GM12878 (cell line): ENCODE results near the gene PTPRM. TPM values are rescaled to one million over a fixed set of nuclear protein-coding genes. Genes with fewer than 3 reads are reported as not detected.

Source experiments
- ATAC-seq: fragments of 200-7000 bp; cut with Tn5 transposase; 3 replicates; pipeline ENCODE4 v1.9.1; 2020; ENCODE audit warnings: mild to moderate bottlenecking, moderate library complexity
- BruUV-seq: library from RNA; stranded (reverse); fragments of 400-500 nt; replicated peaks from 2 replicates; lab custom pipeline; 2021; lab: Mats Ljungman, UMichigan
- CTCF ChIA-PET: fragments of 300-600 bp; sonication (Branson Sonifier 250); formaldehyde crosslinking; extraction: SDS; loops from one replicate; lab custom pipeline; 2021; ENCODE audit warnings: inconsistent platforms; lab: Yijun Ruan, JAX
- POLR2A ChIA-PET: fragments of 350-600 bp; formaldehyde crosslinking; extraction: SDS; loops from one replicate; lab custom pipeline; 2021; ENCODE audit warnings: inconsistent platforms; lab: Charles Lee
- RAD21 ChIA-PET: fragments of 300-600 bp; sonication (Branson Sonifier 250); formaldehyde crosslinking; loops from one replicate; lab custom pipeline; 2023; ENCODE audit warnings: antibody characterized with exemption; ENCODE audit not compliant: unreplicated experiment; lab: Charles Lee
- SMC1A ChIA-PET: fragments of 300-600 bp; sonication (Branson Sonifier 250); formaldehyde crosslinking; loops from one replicate; lab custom pipeline; 2023; ENCODE audit not compliant: unreplicated experiment, uncharacterized antibody; lab: Charles Lee
- DNase-seq: peaks from one replicate; pipeline ENCODE4 v3.0.0-alpha.2; 2011; ENCODE audit warnings: low read depth, low spot score
- FAIRE-seq: peaks from 3 replicates; lab custom pipeline; 2011; peaks lifted over from hg19 to GRCh38; lab: Jason Lieb, UNC
- H2AFZ ChIP-seq: 2 replicates; pipeline ENCODE4 v1.6.0; 2011; ENCODE audit warnings: low read depth, low read length, control low read depth; ENCODE audit not compliant: control insufficient read depth
- H3K27ac ChIP-seq: 2 replicates; pipeline ENCODE4 v1.5.1; 2011; ENCODE audit warnings: control low read depth; ENCODE audit not compliant: control insufficient read depth, insufficient read depth
- H3K27me3 ChIP-seq, 2 experiments: replicated peaks in 1 of 2; 2 replicates each; pipeline versions ENCODE4 v1.6.0 to v1.6.1; 2011; ENCODE audit warnings: low read length in 1 of 2; ENCODE audit not compliant: control insufficient read depth in 2 of 2, insufficient read depth in 2 of 2
- H3K36me3 ChIP-seq, 2 experiments: 2 replicates each; pipeline ENCODE4 v1.5.1; 2011; ENCODE audit warnings: low read length in 1 of 2; ENCODE audit not compliant: control insufficient read depth in 2 of 2, insufficient read depth in 2 of 2
- H3K4me1 ChIP-seq: 2 replicates; pipeline ENCODE4 v1.6.1; 2011; ENCODE audit warnings: mild to moderate bottlenecking, low read length, moderate library complexity, mixed read lengths; ENCODE audit not compliant: control insufficient read depth, insufficient read depth
- H3K4me2 ChIP-seq: 2 replicates; pipeline ENCODE4 v1.6.0; 2011; ENCODE audit warnings: control low read depth; ENCODE audit not compliant: control insufficient read depth, insufficient read depth
- H3K4me3 ChIP-seq: fragments of 200-600 bp; sonication (generic); 2 replicates; pipeline ENCODE4 v1.5.1; 2016
- H3K79me2 ChIP-seq: 2 replicates; pipeline ENCODE4 v1.6.0; 2011; ENCODE audit warnings: low read length; ENCODE audit not compliant: control insufficient read depth, insufficient read depth
- H3K9ac ChIP-seq: 2 replicates; pipeline ENCODE4 v1.8.0; 2011; ENCODE audit warnings: low read length, control low read depth, mixed read lengths; ENCODE audit not compliant: control insufficient read depth, insufficient read depth
- H3K9me3 ChIP-seq: replicated peaks from 3 replicates; pipeline ENCODE4 v1.5.1; 2011; ENCODE audit warnings: mild to moderate bottlenecking, low read length; ENCODE audit not compliant: control insufficient read depth, insufficient read depth
- H4K20me1 ChIP-seq: 2 replicates; pipeline ENCODE4 v1.6.0; 2011; ENCODE audit not compliant: control insufficient read depth, insufficient read depth
- ATF7 ChIP-seq: fragments of 450-650 bp; IDR thresholded peaks from 2 replicates; pipeline ENCODE4 v1.6.1; 2016; ENCODE audit warnings: low read depth, mild to moderate bottlenecking
- BCL3 ChIP-seq: IDR thresholded peaks from 2 replicates; pipeline ENCODE4 v1.6.1; 2011; ENCODE audit warnings: borderline replicate concordance, low read depth, mild to moderate bottlenecking, moderate library complexity, low read length; ENCODE audit not compliant: insufficient read depth, poor library complexity, severe bottlenecking
- BMI1 ChIP-seq: fragments of 450-650 bp; IDR thresholded peaks from 2 replicates; pipeline ENCODE4 v1.6.1; 2016; ENCODE audit warnings: mild to moderate bottlenecking, moderate library complexity, borderline replicate concordance
- BRCA1 ChIP-seq: IDR thresholded peaks from 2 replicates; pipeline ENCODE4 v1.6.1; 2011; ENCODE audit warnings: low read depth, low read length, improper control_type of control experiment
- CBX3 ChIP-seq: fragments of 200-600 bp; sonication (generic); IDR thresholded peaks from 2 replicates; pipeline ENCODE4 v1.6.1; 2016; ENCODE audit warnings: low read depth, borderline replicate concordance
- HCFC1 ChIP-seq: fragments of 150-350 bp; IDR thresholded peaks from 2 replicates; pipeline ENCODE4 v1.6.1; 2014; ENCODE audit warnings: low read length
- PKNOX1 ChIP-seq: fragments of 450-650 bp; IDR thresholded peaks from 2 replicates; pipeline ENCODE4 v1.6.1; 2016; ENCODE audit warnings: mild to moderate bottlenecking
- POLR2AphosphoS2 ChIP-seq: IDR thresholded peaks from 2 replicates; pipeline ENCODE4 v1.6.1; 2011; ENCODE audit warnings: low read depth, mild to moderate bottlenecking, low read length, improper control_type of control experiment, moderate library complexity
- RAD21 ChIP-seq: IDR thresholded peaks from 2 replicates; pipeline ENCODE4 v1.6.1; 2011; ENCODE audit warnings: mild to moderate bottlenecking, low read depth, low read length, moderate library complexity; ENCODE audit not compliant: insufficient read depth
- SKIL ChIP-seq: fragments of 450-650 bp; IDR thresholded peaks from 2 replicates; pipeline ENCODE4 v1.6.1; 2017; ENCODE audit warnings: mild to moderate bottlenecking, low read depth, inconsistent platforms; ENCODE audit not compliant: poor library complexity, severe bottlenecking
- SMC3 ChIP-seq: IDR thresholded peaks from 2 replicates; pipeline ENCODE4 v1.6.1; 2011; ENCODE audit warnings: low read length, improper control_type of control experiment, borderline replicate concordance
- SRF ChIP-seq, 2 experiments: IDR thresholded peaks; 2 replicates each; pipeline ENCODE4 v1.6.1; 2011; ENCODE audit warnings: low read depth in 2 of 2, low read length in 2 of 2, mild to moderate bottlenecking in 1 of 2, moderate library complexity in 1 of 2
- STAT3 ChIP-seq: IDR thresholded peaks from 2 replicates; pipeline ENCODE4 v1.6.1; 2011; ENCODE audit warnings: low read depth, low read length, improper control_type of control experiment
- SUZ12 ChIP-seq: fragments of 200-600 bp; sonication (generic); IDR thresholded peaks from one replicate; pipeline ENCODE4 v1.6.1; 2018; ENCODE audit warnings: antibody characterized with exemption, mild to moderate bottlenecking; ENCODE audit not compliant: unreplicated experiment
- TARDBP ChIP-seq: IDR thresholded peaks from 2 replicates; pipeline ENCODE4 v1.6.1; 2016; ENCODE audit warnings: borderline replicate concordance
- ZBTB11 ChIP-seq: fragments of 450-650 bp; formaldehyde crosslinking; IDR thresholded peaks from 2 replicates; pipeline ENCODE4 v1.5.0; 2022; ENCODE audit warnings: mild to moderate bottlenecking, missing genetic modification characterization
- ZNF24 ChIP-seq: fragments of 450-650 bp; IDR thresholded peaks from 2 replicates; pipeline ENCODE4 v1.6.1; 2017; ENCODE audit warnings: antibody characterized with exemption, mild to moderate bottlenecking
- ZZZ3 ChIP-seq: IDR thresholded peaks from 2 replicates; pipeline ENCODE4 v1.6.1; 2011; ENCODE audit warnings: low read depth; ENCODE audit not compliant: control insufficient read depth, insufficient read length
- WGBS: methylation state at CpG from one replicate; pipeline ENCODE4 v1.1.6; 2016; ENCODE audit warnings: low lambda C conversion rate; ENCODE audit not compliant: insufficient replicate concordance, insufficient coverage; ENCODE audit errors: missing lambda C conversion rate; 5-methylcytosine and 5-hydroxymethylcytosine counted together
- in situ Hi-C: fragments of 300-500 bp; cut with MboI; formaldehyde crosslinking; loops from 9 replicates; pipeline ENCODE4 v1.14.3; 2018; ENCODE audit warnings: mixed read lengths
- intact Hi-C: fragments of 100-400 bp; cut with micrococcal nuclease; formaldehyde crosslinking; loops from one replicate; pipeline ENCODE4 v1.14.2; 2022; ENCODE audit not compliant: unreplicated experiment
- polyA plus RNA-seq, 11 experiments: library from polyadenylated mRNA; depleted of rRNA in 4 of 11; unstranded in 6 of 11; stranded (reverse) in 5 of 11; fragments of >200 nt; fragmentation: Nextera tagmentation in 4 of 11; fragmentation: Illumina TruSeq in 1 of 11; extraction: Ambion mirVana in 4 of 11; extraction: Trizol in 1 of 11; gene quantifications; 1 replicate in 1 of 11; 2 replicates in 10 of 11; pipeline versions ENCODE4 v1.2.1 to v1.2.3, GENCODE V29; 2011 to 2016; ENCODE audit warnings: inconsistent platforms in 2 of 11, missing spikeins in 2 of 11, low read depth in 1 of 11
- total RNA-seq, 4 experiments: library from RNA; depleted of rRNA in 3 of 4; stranded (reverse); fragments of >200 nt in 3 of 4; fragmentation: Illumina TruSeq in 1 of 4; extraction: Trizol in 1 of 4; gene quantifications; 2 replicates each; pipeline versions ENCODE4 v1.2.1 to v1.2.3, GENCODE V29; 2013 to 2021

PTPRM gene
- total and polyA plus RNA-seq, 10 of the 15 experiments (the other 5 are each of a cell fraction or from before 2014, with no cell fraction given): 0.07 to 22.6 (median 0.60) TPM

GRCh38 chr18:7870855-7871254 lies 303.7 kb downstream of the PTPRM start:
- in situ Hi-C loops: no loop called here
- H3K27ac ChIP-seq: no peak overlapping the region
- no peak overlapping the region for H2AFZ ChIP-seq
- no peak for FAIRE-seq
- ChIA-PET SMC1A (no interaction called here), POLR2A (no interaction called here), RAD21 (interaction anchor here (1.0 kb wide), 1 partner anchor 13 kb away, joined by 3 read pairs; no protein-coding TSS in a partner anchor), CTCF (interaction anchor here (1.1 kb wide), 1 partner anchor 9 kb away, joined by 3 read pairs; no protein-coding TSS in a partner anchor)
- WGBS: 29% methylated on average over 4 of the region's 4 CpGs
- ATAC-seq: no peak
- intact Hi-C loops: no loop called here
- H3K4me2 ChIP-seq: no peak overlapping the region
- no peak for DNase-seq
- H4K20me1 ChIP-seq: no peaks in the 10 kb centered on the region
- no peak for TF ChIP-seq STAT3
- no peak for TF ChIP-seq SUZ12
- no peak for TF ChIP-seq RAD21
- no peak for TF ChIP-seq BCL3
- TF ChIP-seq PKNOX1: no peak
- TF ChIP-seq SKIL: no peak
- no peak for TF ChIP-seq HCFC1
- TF ChIP-seq SMC3: no peak
- no peak for TF ChIP-seq ATF7
- TF ChIP-seq SRF (IDR thresholded peaks at IDR 0.05; ENCODE audit: low read depth in 2 of 2, low read length in 2 of 2): no peak
- TF ChIP-seq ZZZ3: no peak
- no peak for TF ChIP-seq BRCA1
- no peak for TF ChIP-seq BMI1
- TF ChIP-seq ZBTB11 (CRISPR knock-in tag): no peak
- TF ChIP-seq POLR2AphosphoS2: no peak
- no peak for TF ChIP-seq CBX3
- no peak for TF ChIP-seq ZNF24
- no peak for TF ChIP-seq TARDBP
- H3K36me3 ChIP-seq: no peaks in the 10 kb centered on the region
- H3K9me3 ChIP-seq: no peaks in the 10 kb centered on the region
- H3K27me3 ChIP-seq: no peaks in the 10 kb centered on the region; a peak in 1 of 4 replicates
- no peak overlapping the region for H3K9ac ChIP-seq
- H3K4me3 ChIP-seq: no peak overlapping the region
- BruUV-seq: no TSS peak
- no peaks in the 10 kb centered on the region for H3K4me1 ChIP-seq
- no peaks in the 10 kb centered on the region for H3K79me2 ChIP-seq
